Testis (tissue), 3 donors: ENCODE measurements around the gene BACH2. TPM values are rescaled to one million over a fixed set of nuclear protein-coding genes. Genes with fewer than 3 reads are reported as not detected.

Experiments used
- DNase-seq: peaks from one replicate; pipeline ENCODE4 v3.0.0-alpha.2; 2019
- H3K27ac ChIP-seq, 2 donors: fragments of 200-600 bp; sonication (generic); one replicate each; pipeline ENCODE4 v1.5.1; 2019
- H3K27me3 ChIP-seq: fragments of 200-600 bp; sonication (generic); one replicate; pipeline ENCODE4 v1.5.1; 2019
- H3K36me3 ChIP-seq: fragments of 200-600 bp; sonication (generic); one replicate; pipeline ENCODE4 v1.5.1; 2017; ENCODE audit warnings: low read depth; ENCODE audit errors: missing control alignments
- H3K4me1 ChIP-seq: fragments of 200-600 bp; sonication (generic); one replicate; pipeline ENCODE4 v1.5.1; 2019
- H3K4me3 ChIP-seq, 2 donors: fragments of 200-600 bp; sonication (generic); one replicate each; pipeline ENCODE4 v1.5.1; 2017 to 2019
- H3K9me3 ChIP-seq: fragments of 200-600 bp; sonication (generic); one replicate; pipeline ENCODE4 v1.5.1; 2017
- CTCF ChIP-seq, 3 experiments: fragments of 450-650 bp in 2 of 3; fragments of 200-600 bp in 1 of 3; sonication (generic) in 1 of 3; IDR thresholded peaks; one replicate each; pipeline ENCODE4 v1.5.1; 2016 to 2019; ENCODE audit warnings: antibody characterized with exemption in 3 of 3, mild to moderate bottlenecking in 2 of 3, moderate library complexity in 1 of 3
- POLR2A ChIP-seq: fragments of 450-650 bp; IDR thresholded peaks from one replicate; pipeline ENCODE4 v1.6.1; 2017; ENCODE audit warnings: antibody characterized with exemption, mild to moderate bottlenecking, moderate library complexity
- WGBS, 2 donors: methylation state at CpG; one replicate each; pipeline ENCODE4 v1.1.5; 2018; 5-methylcytosine and 5-hydroxymethylcytosine counted together
- intact Hi-C: fragments of 100-400 bp; cut with DNase I; formaldehyde crosslinking; loops from one replicate; pipeline ENCODE4 v1.15.1; 2023; ENCODE audit warnings: low total_unique reads
- polyA plus RNA-seq: library from polyadenylated mRNA; stranded (reverse); fragments of 350-450 nt; fragmentation: Illumina TruSeq; extraction: RNeasy Lipid Tissue Mini Kit (QIAGEN cat#74804); gene quantifications from one replicate; pipeline ENCODE4 v1.2.3, GENCODE V29; 2014; ENCODE audit warnings: low read depth, low replicate concordance; ENCODE audit not compliant: insufficient read depth
- total RNA-seq, 2 donors: library from RNA; depleted of rRNA; stranded (reverse); fragments of >200 nt; gene quantifications; one replicate each; pipeline ENCODE4 v1.2.3, GENCODE V29; 2016

Gene BACH2
- total and polyA plus RNA-seq, 3 donors from 2014 or later: 5.0 to 8.3 (median 6.5) TPM

GRCh38 chr6:90008189-90008907 lies 288.3 kb downstream of the BACH2 start:
- no peak overlapping the region for H3K27ac ChIP-seq
- intact Hi-C loops: no loop called here
- WGBS, 2 donors: 94 to 96% methylated on average over 9 of the region's 9 CpGs
- H3K4me1 ChIP-seq: no peaks in the 10 kb centered on the region
- H3K9me3 ChIP-seq: no peaks in the 10 kb centered on the region
- no peak overlapping the region for H3K4me3 ChIP-seq
- no peaks in the 10 kb centered on the region for H3K27me3 ChIP-seq
- TF ChIP-seq CTCF (IDR thresholded peaks at IDR 0.05) (no peak), POLR2A (no peak)
- DNase-seq: no peak
- H3K36me3 ChIP-seq: no peaks in the 10 kb centered on the region

DNA sequence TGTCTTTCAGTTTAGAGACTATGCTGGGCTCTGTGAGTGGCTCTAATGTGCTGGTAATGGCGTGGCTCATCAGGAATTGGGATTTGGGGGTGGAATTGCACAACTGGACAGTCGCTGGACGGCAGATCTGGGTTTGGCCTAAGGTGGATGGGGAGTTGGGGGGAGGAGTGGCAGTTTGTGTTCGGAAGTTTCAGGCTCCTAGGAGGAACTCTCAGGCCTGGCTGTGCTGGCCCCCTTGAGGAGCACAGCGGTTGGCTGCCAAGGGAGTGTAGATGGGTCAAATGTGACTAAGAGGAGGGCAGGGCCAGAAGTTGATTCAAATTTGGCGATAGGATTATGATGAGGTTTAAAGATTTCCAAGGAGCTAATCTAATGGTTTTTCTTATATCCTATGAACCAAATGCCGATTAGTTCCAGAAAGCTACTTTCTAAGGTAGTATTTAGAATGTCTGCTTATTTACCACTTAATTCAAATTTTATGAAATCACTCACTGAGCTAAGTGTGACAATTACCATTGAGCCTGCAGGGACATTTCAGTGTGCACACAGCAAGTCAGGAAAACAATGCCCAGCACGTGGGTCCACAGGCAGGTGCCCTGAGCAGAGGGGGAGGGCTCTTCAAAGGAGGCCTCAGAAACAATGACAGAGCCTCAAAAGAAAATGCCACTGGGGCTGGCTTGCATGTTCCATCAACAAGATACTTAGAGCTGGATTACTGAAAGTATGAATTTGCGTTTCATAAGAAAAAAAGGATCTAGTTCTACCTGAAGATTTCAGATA lies 291.4 kb downstream of the BACH2 start:
- 90 to 91% methylated on average over 9 of the region's 9 CpGs for WGBS, 2 donors
- TF ChIP-seq POLR2A: no peak
- no peak for TF ChIP-seq CTCF (IDR thresholded peaks at IDR 0.05)
- intact Hi-C loops: no loop called here
- Histone ChIP-seq H3K27me3 (no peaks in the 10 kb centered on the region), H3K4me3 (no peak overlapping the region), H3K9me3 (no peaks in the 10 kb centered on the region), H3K36me3 (no peaks in the 10 kb centered on the region), H3K4me1 (no peaks in the 10 kb centered on the region), H3K27ac (no peak overlapping the region)
- DNase-seq: no peak

DNA sequence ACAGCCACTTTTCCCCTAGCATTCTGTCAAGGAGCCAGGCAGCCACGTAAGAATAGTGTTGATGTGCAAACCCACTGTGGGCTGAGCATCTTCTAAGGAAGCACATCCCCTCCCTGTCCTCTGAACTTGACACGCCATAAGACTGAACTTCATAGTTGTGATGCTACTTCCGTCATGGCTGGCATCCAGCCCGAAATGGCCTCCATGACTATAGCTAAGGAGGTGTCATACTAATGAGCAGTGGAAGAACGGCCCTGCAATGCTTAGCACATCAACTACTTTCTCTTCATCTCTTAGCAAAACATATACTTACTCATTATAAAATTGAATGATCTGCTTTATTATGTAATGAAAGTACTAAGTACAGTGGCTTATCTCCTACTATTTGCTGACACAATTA lies 292.1 kb downstream of the BACH2 start:
- DNase-seq: no peak
- Histone ChIP-seq H3K4me3 (no peak overlapping the region), H3K9me3 (no peaks in the 10 kb centered on the region), H3K4me1 (no peaks in the 10 kb centered on the region), H3K27me3 (no peaks in the 10 kb centered on the region), H3K36me3 (no peaks in the 10 kb centered on the region), H3K27ac (no peak overlapping the region)
- intact Hi-C loops: no loop called here
- TF ChIP-seq POLR2A (no peak), CTCF (IDR thresholded peaks at IDR 0.05) (no peak)
- WGBS, 2 donors: 87 to 93% methylated on average over 5 of the region's 5 CpGs

DNA sequence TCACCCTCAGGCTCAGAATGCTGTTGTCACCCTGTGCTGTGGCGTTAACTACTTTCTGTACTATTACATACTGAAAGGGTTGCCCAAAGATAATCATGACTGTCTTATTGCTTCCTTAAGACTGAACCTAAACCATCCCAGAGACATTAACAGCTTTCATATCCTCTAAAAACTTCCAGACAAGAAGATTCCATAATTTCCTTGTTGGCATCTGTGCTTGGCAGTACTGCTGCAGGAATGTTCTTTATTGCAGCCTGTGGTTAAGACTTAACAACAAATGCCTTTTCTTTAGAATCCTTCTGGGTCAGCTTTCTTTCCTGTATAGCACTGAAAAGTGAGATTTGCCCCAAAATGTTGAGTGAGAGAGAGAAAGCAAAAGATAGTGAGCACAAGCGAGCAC lies 292.7 kb downstream of the BACH2 start:
- no peaks in the 10 kb centered on the region for H3K4me1 ChIP-seq
- H3K27ac ChIP-seq: no peak overlapping the region
- whole genome bisulfite sequencing, 2 donors: 90% methylated on average over 2 of the region's 2 CpGs
- DNase-seq: no peak
- intact Hi-C loops: no loop called here
- H3K27me3 ChIP-seq: no peaks in the 10 kb centered on the region
- TF ChIP-seq CTCF (IDR thresholded peaks at IDR 0.05): no peak
- no peak for TF ChIP-seq POLR2A
- no peak overlapping the region for H3K4me3 ChIP-seq
- H3K36me3 ChIP-seq: no peaks in the 10 kb centered on the region
- H3K9me3 ChIP-seq: no peaks in the 10 kb centered on the region
